IMR-90 (cell line): ENCODE data around the gene APC2.

Experiments
- CEBPB ChIP-seq: IDR thresholded peaks from 2 replicates; pipeline ENCODE4 v1.6.1; 2012; ENCODE audit warnings: low read depth, low read length, improper control_type of control experiment
- CTCF ChIP-seq: conservative IDR thresholded peaks from 2 replicates; pipeline ENCODE4 v1.5.1; 2012; ENCODE audit warnings: mild to moderate bottlenecking, low read depth, low read length, improper control_type of control experiment
- ELK1 ChIP-seq: fragments of 150-350 bp; IDR thresholded peaks from 2 replicates; pipeline ENCODE4 v1.6.1; 2016; ENCODE audit warnings: low read depth, mild to moderate bottlenecking, low read length, moderate library complexity, borderline replicate concordance
- FOS ChIP-seq: fragments of 150-350 bp; IDR thresholded peaks from 2 replicates; pipeline ENCODE4 v1.6.1; 2016; ENCODE audit warnings: low read depth, low read length
- MAFK ChIP-seq: IDR thresholded peaks from 2 replicates; pipeline ENCODE4 v1.6.1; 2012; ENCODE audit warnings: low read depth, low read length, improper control_type of control experiment
- MAZ ChIP-seq: IDR thresholded peaks from 2 replicates; pipeline ENCODE4 v1.6.1; 2012; ENCODE audit warnings: low read depth, mild to moderate bottlenecking, low read length, improper control_type of control experiment, moderate library complexity, borderline replicate concordance
- POLR2A ChIP-seq: IDR thresholded peaks from 2 replicates; pipeline ENCODE4 v1.6.1; 2012; ENCODE audit warnings: mild to moderate bottlenecking, low read depth, low read length
- RAD21 ChIP-seq: IDR thresholded peaks from 2 replicates; pipeline ENCODE4 v1.6.1; 2012; ENCODE audit warnings: low read length, improper control_type of control experiment
- RCOR1 ChIP-seq: IDR thresholded peaks from 2 replicates; pipeline ENCODE4 v1.6.1; 2012; ENCODE audit warnings: mild to moderate bottlenecking, low read length, improper control_type of control experiment; ENCODE audit not compliant: insufficient replicate concordance
- SMC3 ChIP-seq: fragments of 150-350 bp; IDR thresholded peaks from 2 replicates; pipeline ENCODE4 v1.6.1; 2016; ENCODE audit warnings: low read depth, mild to moderate bottlenecking, antibody characterized with exemption, low read length, moderate library complexity

GRCh38 chr19:1430246-1430645, 19.7 kb upstream of the APC2 start:
- TF ChIP-seq MAZ (no peak), RCOR1 (no peak), RAD21 (no peak), POLR2A (no peak), CTCF (no peak), MAFK (no peak), SMC3 (no peak), FOS (no peak), CEBPB (no peak), ELK1 (no peak)
